ENCODE data around the gene SOX5.

Gene SOX5

GRCh38 chr12:23488130-23488529 is 461.3 kb downstream of the SOX5 start:
- Mint-ChIP-seq H3K27ac (no peak overlapping the region), H3K9me3 (peaks cover 22% of the 10 kb centered on the region), H3K4me1 (no peaks in the 10 kb centered on the region), H3K27me3 (ENCODE audit: low read depth, poor library complexity) (no peaks in the 10 kb centered on the region), H3K36me3 (ENCODE audit: low read depth) (peaks cover 4% of the 10 kb centered on the region), H3K4me3 (no peak overlapping the region)
- DNase-seq = no peak
- no peak for TF ChIP-seq CTCF (IDR thresholded peaks at IDR 0.05)

GRCh38 chr12:23484238-23484637 is 465.2 kb downstream of the SOX5 start:
- Mint-ChIP-seq H3K27me3 (ENCODE audit: low read depth, poor library complexity) (no peaks in the 10 kb centered on the region), H3K9me3 (peaks cover 21% of the 10 kb centered on the region), H3K36me3 (ENCODE audit: low read depth) (no peaks in the 10 kb centered on the region), H3K4me1 (no peaks in the 10 kb centered on the region), H3K27ac (no peak overlapping the region), H3K4me3 (no peak overlapping the region)
- no peak for TF ChIP-seq CTCF (IDR thresholded peaks at IDR 0.05)
- DNase-seq = no peak

- Mint-ChIP-seq H3K4me3 (no peak overlapping the region), H3K9me3 (peaks cover 37% of the 10 kb centered on the region), H3K36me3 (ENCODE audit: low read depth) (no peaks in the 10 kb centered on the region), H3K27me3 (ENCODE audit: low read depth, poor library complexity) (no peaks in the 10 kb centered on the region), H3K4me1 (no peaks in the 10 kb centered on the region), H3K27ac (no peak overlapping the region)
- TF ChIP-seq CTCF (IDR thresholded peaks at IDR 0.05) = no peak
- DNase-seq = no peak
Measured at GRCh38 chr12:23482571-23482970, 466.9 kb downstream of the SOX5 start.

Measured in nephron progenitor cell (in vitro differentiated cells).